Stimulated activated CD4-positive, alpha-beta T cell treated with anti-CD3 and anti-CD28 coated beads, Interleukin-4, amount 100 ng/mL, for 1 hour (primary cell): ENCODE results near the gene RASSF8.

Source experiments
- DNase-seq: peaks from one replicate; pipeline ENCODE4 v3.0.0-alpha.2; 2020

The RASSF8 gene

GRCh38 chr12:26113853-26114719 lies 155.6 kb downstream of the RASSF8 start:
- peak; percentile 82 for DNase-seq

- DNase-seq: no peak
Observed at GRCh38 chr12:26114720-26115401, 156.4 kb downstream of the RASSF8 start.

GRCh38 chr12:26116829-26117715 lies 158.6 kb downstream of the RASSF8 start:
- DNase-seq: no peak

GRCh38 chr12:26118308-26118707 lies 159.8 kb downstream of the RASSF8 start:
- no peak for DNase-seq

- no peak for DNase-seq
Observed at GRCh38 chr12:26119391-26119989, 161.0 kb downstream of the RASSF8 start.

GRCh38 chr12:26120561-26121274 lies 162.2 kb downstream of the RASSF8 start:
- DNase-seq: no peak

- DNase-seq: no peak
Observed at GRCh38 chr12:26121323-26122060, 163.0 kb downstream of the RASSF8 start.

GRCh38 chr12:26122061-26122680 lies 163.7 kb downstream of the RASSF8 start:
- peak; percentile 38 for DNase-seq

- DNase-seq: peak; percentile 33
Observed at GRCh38 chr12:26122681-26123481, 164.4 kb downstream of the RASSF8 start.

- no peak for DNase-seq
Observed at GRCh38 chr12:26123482-26123980, 165.0 kb downstream of the RASSF8 start.

- DNase-seq: peak; percentile 17
Observed at GRCh38 chr12:26124446-26125399, 166.2 kb downstream of the RASSF8 start, which contains the start of gene BHLHE41. TSS of gene BHLHE41 (minus strand) at chr12:26125037. CDS start at chr12:26124779, 258 bp downstream.

GRCh38 chr12:26125400-26126339 lies 167.2 kb downstream of the RASSF8 start:
- DNase-seq: peak; percentile 44

- DNase-seq: peak; percentile 35
Observed at GRCh38 chr12:26126340-26127284, 168.1 kb downstream of the RASSF8 start.

- no peak for DNase-seq
Observed at GRCh38 chr12:26127404-26127803, 168.9 kb downstream of the RASSF8 start.

- no peak for DNase-seq
Observed at GRCh38 chr12:26128168-26128567, 169.7 kb downstream of the RASSF8 start.
